IPS-NIHi11 (cell line): ENCODE measurements around the gene PKHD1.
A peak's percentile ranks its signal among the peaks of the same experiment; 100 is the strongest.

Source experiments
- DNase-seq: peaks from one replicate; pipeline ENCODE4 v3.0.0; 2012; ENCODE audit warnings: mixed read lengths, low spot score

Gene PKHD1

GRCh38 chr6:52087498-52087999, at the start of gene PKHD1:
Gene PKHD1 (minus strand): TSS chr6:52087613. CDS start chr6:52084933, 2,680 bp downstream.
- DNase-seq, result peak; percentile 41

GRCh38 chr6:52136934-52137467, 49.6 kb upstream of the PKHD1 start:
- DNase-seq, result no peak

- DNase-seq, result no peak
These were observed 48.6 kb upstream of the PKHD1 start for GRCh38 chr6:52136055-52136454.

GRCh38 chr6:52135217-52135616, 47.8 kb upstream of the PKHD1 start:
- DNase-seq, result no peak

GRCh38 chr6:52134011-52134410, 46.6 kb upstream of the PKHD1 start:
- DNase-seq, result no peak

GRCh38 chr6:52133324-52133723, 45.9 kb upstream of the PKHD1 start:
- DNase-seq, result no peak

- DNase-seq, result no peak
These were observed 44.9 kb upstream of the PKHD1 start for GRCh38 chr6:52132292-52132691.

GRCh38 chr6:52130440-52130839, 43.0 kb upstream of the PKHD1 start:
- DNase-seq, result no peak

- no peak for DNase-seq
These were observed 40.5 kb upstream of the PKHD1 start for GRCh38 chr6:52127957-52128356.

- no peak for DNase-seq
These were observed 38.8 kb upstream of the PKHD1 start for GRCh38 chr6:52126231-52126630.

GRCh38 chr6:52125572-52125971, 38.2 kb upstream of the PKHD1 start:
- no peak for DNase-seq

- no peak for DNase-seq
These were observed 37.7 kb upstream of the PKHD1 start for GRCh38 chr6:52125139-52125538.

- DNase-seq, result no peak
These were observed 37.0 kb upstream of the PKHD1 start for GRCh38 chr6:52124126-52125121.

GRCh38 chr6:52123251-52123650, 35.8 kb upstream of the PKHD1 start:
- DNase-seq, result no peak

GRCh38 chr6:52117352-52117751, 29.9 kb upstream of the PKHD1 start:
- DNase-seq, result no peak

- no peak for DNase-seq
These were observed 29.2 kb upstream of the PKHD1 start for GRCh38 chr6:52116605-52116948.

- no peak for DNase-seq
These were observed 28.6 kb upstream of the PKHD1 start for GRCh38 chr6:52115891-52116604.

GRCh38 chr6:52115145-52115741, 27.8 kb upstream of the PKHD1 start:
- no peak for DNase-seq

GRCh38 chr6:52109171-52109571, 21.8 kb upstream of the PKHD1 start:
- DNase-seq, result no peak

GRCh38 chr6:52108128-52108527, 20.7 kb upstream of the PKHD1 start:
- DNase-seq, result peak; percentile 17

GRCh38 chr6:52106994-52107393, 19.6 kb upstream of the PKHD1 start:
- DNase-seq, result no peak

GRCh38 chr6:52104979-52105378, 17.6 kb upstream of the PKHD1 start:
- no peak for DNase-seq
